Ovary (tissue), 3 donors: ENCODE measurements around the gene SIGLEC15.

Experiments used
- EP300 ChIP-seq: sonication (generic); formaldehyde crosslinking; IDR thresholded peaks from one replicate; pipeline ENCODE4 v1.6.1; 2017; ENCODE audit warnings: antibody characterized with exemption
- POLR2A ChIP-seq: fragments of 450-650 bp; IDR thresholded peaks from one replicate; pipeline ENCODE4 v1.6.1; 2017; ENCODE audit warnings: antibody characterized with exemption, mild to moderate bottlenecking, moderate library complexity
- TF ChIP-seq, protein P1 (sequence below), 3 donors: fragments of 450-650 bp in 2 of 3; fragments of 200-600 bp in 1 of 3; IDR thresholded peaks; one replicate each; pipeline versions ENCODE4 v1.5.1 to v1.8.0; 2016 to 2022; ENCODE audit warnings: antibody characterized with exemption in 3 of 3, mild to moderate bottlenecking in 1 of 3
- donor health status: DM: no; HTN: no; CAD: no.

DNA sequence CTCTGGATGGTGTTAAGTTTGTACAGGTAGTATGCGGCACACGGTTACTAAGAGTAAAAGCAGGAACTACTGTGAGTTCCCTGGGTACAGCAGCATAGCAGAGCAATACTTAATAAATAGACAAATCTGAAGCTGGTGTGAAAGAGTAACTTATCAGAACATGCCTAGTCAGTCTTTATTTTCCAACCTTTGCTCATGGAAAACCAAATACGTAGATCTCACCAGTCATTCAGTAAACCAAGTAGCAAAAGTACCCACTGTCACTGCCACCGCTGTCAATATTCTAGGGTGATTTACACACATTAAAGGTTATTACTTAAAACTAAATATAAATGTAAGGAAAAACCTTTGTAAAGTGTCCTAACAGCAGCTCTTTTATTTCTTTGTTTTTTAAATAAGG lies 35.0 kb downstream of the SIGLEC15 start:
- TF ChIP-seq, protein P1, sequence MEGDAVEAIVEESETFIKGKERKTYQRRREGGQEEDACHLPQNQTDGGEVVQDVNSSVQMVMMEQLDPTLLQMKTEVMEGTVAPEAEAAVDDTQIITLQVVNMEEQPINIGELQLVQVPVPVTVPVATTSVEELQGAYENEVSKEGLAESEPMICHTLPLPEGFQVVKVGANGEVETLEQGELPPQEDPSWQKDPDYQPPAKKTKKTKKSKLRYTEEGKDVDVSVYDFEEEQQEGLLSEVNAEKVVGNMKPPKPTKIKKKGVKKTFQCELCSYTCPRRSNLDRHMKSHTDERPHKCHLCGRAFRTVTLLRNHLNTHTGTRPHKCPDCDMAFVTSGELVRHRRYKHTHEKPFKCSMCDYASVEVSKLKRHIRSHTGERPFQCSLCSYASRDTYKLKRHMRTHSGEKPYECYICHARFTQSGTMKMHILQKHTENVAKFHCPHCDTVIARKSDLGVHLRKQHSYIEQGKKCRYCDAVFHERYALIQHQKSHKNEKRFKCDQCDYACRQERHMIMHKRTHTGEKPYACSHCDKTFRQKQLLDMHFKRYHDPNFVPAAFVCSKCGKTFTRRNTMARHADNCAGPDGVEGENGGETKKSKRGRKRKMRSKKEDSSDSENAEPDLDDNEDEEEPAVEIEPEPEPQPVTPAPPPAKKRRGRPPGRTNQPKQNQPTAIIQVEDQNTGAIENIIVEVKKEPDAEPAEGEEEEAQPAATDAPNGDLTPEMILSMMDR (IDR thresholded peaks at IDR 0.05) = no peak
- no peak for TF ChIP-seq POLR2A
- no peak for TF ChIP-seq EP300
